Measurements from ENCODE around the gene FCER1G.
"Not testable (repeated sequence)": the region's sequence is repeated elsewhere in the genome, so short reads cannot be mapped to it uniquely, and the experiment has no call there.

Gene FCER1G

DNA sequence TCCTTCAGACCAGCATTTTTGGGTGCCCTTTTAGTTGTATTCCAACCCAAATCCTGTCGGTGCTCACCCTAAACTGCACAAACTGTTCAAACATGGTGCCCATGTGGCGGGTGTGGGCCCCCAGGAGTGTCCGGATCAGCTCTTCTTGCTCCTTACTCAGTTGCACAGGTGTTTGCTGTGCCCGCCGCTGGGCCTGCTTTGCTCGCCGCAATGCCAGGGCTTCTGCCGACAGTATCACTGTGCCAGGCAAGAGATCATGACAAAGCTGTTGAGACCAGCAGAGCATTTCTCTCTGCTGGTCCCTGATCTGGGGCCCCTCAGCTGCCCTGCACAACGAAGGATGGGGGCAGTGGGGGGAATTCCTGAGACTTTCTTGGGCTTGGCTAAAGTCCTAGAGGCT is 18.0 kb downstream of the FCER1G start:
- DNase-seq (ENCODE audit: low read depth) = no peak

DNA sequence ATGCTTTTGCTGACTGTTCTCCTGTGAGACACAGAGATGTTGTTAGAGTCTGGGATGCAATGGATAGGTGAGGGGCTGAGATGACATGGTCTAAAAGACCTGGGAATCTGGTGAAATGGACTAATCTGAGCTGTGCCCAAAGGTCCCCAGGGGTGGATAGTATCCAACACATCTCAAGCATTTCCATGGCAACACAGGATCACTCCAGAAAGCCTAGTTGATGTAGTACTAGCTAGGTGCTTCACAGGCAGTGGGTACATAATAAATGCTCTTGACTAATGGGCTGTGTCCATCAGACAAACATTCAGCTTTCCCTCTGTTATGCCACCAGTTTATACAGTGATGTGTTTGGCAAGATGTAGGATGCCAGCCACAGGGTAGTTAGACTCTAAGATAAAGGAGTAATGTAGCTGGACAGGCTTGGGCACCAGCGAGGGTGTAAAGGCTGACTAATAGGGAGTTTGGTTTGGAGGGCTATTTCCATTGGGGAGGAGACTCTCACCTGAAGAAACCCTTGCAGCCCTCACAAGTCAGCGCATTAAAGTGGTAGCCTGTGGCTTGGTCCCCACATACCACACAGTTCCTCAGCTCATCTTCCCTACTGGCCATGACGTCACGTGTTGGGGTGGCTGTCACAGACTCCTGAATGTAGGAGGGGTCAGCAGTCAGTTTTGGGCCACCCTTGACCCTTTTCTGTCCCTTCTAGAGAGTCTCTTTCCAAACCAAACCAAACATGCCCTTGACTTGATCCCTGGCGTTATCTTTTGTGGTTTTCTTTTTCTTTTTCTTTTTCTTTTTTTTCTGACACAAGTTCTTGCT is 21.1 kb downstream of the FCER1G start:
- DNase-seq (ENCODE audit: low read depth) = no peak

DNA sequence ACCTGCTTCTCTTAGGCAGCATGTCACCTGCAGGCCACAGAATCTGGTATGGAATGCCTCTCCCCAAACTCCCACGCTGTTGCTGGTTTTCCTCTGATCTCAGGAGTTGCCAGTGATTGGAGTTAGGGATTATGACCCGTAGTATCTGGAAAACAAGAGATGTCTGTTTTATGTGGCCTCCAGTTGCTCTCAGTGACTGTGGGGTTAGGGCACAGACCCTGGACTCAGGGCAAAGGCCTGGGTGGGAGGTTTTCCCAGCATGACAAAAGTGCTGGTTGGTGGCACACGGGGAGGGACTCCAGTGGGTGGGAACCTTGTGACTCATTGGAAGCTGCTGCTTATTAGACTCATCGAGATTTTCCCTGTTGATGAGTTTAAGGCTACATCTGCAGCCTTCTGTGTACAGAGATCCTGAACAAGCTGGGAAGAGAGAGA is 23.0 kb downstream of the FCER1G start, which contains the start of gene NR1I3:
Gene NR1I3 (minus strand): TSS at position 165 of the 435 bp plus-strand sequence. CDS start 1,638 bp downstream, outside the sequence.
- no peak for DNase-seq (ENCODE audit: low read depth)

DNA sequence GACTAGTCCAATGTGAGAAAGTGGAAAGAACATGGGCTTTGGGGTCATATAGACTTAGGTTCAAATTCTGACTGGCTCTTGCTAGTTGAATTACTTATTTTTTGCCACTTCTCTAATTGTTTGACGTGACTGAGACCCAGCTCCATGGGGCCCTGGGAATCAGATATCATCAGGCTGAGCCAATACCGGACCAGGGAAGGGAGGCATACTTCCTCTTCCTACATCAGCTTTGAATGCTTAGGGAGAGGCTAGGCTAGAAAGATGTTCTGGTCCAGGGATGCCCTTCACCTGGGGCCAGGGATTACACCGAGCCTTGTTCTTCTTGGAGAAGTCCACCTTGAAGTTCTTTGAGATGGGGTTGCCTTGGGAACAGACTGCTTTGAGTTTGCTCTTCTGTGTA is 26.6 kb downstream of the FCER1G start:
- no peak for DNase-seq (ENCODE audit: low read depth)

DNA sequence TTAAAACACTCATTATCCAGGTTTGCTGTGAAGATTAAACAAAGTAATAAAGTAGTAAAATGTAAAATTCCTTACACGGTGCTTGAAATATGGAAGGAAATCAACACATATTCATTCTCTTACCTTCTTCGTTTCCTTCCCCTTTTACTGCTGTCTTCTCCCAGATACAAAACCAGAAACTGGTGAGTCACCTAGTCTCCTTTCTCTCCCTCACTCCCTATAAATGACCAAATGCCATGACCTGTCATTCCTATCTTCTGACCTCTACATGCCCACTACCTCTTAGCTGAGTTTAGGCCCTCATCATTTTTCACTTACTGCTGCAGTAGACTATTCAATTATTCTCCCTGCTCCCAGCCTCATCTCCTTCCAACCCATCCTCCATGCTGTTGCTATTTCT is 27.2 kb downstream of the FCER1G start:
- no peak for DNase-seq (ENCODE audit: low read depth)

DNA sequence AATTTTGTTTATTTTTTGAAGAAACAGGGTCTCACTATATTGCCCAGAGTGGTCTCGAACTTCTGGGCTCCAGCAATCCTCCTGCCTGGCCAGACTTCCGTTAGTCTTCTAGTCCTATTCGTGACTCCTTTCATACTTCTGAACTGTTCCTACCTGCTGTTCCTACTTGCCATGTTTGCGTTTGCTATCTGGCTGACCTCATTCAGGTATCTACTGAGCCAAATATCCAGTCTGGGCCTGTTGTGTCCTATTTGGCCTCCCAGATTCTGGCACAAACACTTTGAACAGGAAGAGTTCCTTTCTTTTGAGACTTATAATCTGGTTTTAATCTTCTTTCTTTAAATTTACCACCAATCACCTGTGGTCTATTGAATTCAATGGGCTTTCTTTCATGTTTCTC is 29.8 kb downstream of the FCER1G start:
- DNase-seq (ENCODE audit: low read depth) = no peak

DNA sequence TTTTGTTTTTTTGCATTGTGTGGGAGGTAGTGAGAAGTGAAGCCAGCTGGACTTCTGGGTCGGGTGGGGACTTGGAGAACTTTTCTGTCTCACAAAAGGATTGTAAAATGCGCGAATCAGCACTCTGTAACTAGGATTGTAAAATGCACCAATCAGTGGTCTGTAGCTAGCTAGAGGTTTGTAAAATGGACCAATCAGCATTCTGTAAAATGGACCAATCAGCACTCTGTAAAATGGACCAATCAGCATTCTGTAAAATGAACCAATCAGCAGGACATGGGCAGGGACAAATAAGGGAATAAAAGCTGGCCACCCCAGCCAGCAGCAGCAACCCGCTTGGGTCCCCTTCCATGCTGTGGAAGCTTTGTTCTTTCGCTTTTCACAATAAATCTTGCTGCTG is 35.0 kb downstream of the FCER1G start:
- not testable (repeated sequence) for DNase-seq (ENCODE audit: low read depth)

DNA sequence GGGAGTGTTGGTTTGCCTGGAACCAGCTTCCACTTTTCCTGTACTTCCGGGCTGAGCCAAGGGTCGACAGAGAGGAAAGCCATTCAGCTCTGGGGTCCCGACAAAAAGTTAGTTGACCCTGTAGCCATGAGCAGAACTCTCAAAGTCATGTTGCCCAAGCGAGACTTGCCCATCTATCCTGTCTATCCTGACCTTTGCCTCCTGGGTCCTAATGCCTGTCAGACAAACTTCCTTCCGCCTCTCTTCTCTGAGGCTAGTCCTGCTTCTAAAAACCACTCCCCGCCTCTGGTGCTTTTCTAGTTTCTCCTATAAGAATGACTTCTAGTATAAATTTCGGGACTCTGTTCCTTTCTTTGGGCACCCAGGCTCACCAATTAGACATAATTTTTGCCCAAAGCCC is 35.7 kb downstream of the FCER1G start:
- DNase-seq (ENCODE audit: low read depth) = no peak

DNA sequence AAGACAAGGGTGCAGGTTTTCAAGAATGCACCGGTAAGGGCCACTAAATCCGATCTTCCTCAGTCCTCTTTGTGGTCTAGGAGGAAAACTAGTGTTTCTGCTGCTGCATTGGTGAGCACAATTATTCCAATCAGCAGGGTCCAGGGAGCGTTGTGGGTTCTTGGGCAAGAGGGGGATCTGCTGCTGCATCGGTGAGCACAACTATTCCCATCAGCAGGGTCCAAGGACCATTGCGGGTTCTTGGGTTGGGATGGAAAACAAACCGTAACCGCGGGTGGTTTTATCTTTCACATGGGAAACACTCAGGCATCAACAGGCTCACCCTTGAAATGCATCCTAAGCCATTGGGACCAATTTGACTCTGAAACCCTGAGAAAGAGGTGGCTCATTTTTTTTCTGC is 36.5 kb downstream of the FCER1G start:
- DNase-seq (ENCODE audit: low read depth) = no peak

DNA sequence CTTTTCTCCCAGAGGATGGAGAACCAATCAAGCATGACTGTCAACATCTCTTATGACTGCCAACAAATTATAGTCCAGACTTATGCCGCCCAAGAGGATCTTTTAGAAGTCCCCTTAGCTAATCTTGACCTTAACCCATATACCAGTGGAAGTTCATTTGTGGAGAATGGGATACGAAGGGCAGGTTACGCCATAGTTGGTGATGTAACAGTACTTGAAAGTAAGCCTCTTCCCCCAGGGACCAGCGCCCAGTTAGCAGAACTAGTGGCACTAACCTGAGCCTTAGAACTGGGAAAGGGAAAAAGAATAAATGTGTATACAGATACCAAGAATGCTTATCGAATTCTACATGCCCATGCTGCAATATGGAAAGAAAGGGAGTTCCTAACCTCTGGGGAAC is 40.2 kb downstream of the FCER1G start:
- DNase-seq (ENCODE audit: low read depth) = not testable (repeated sequence)

DNA sequence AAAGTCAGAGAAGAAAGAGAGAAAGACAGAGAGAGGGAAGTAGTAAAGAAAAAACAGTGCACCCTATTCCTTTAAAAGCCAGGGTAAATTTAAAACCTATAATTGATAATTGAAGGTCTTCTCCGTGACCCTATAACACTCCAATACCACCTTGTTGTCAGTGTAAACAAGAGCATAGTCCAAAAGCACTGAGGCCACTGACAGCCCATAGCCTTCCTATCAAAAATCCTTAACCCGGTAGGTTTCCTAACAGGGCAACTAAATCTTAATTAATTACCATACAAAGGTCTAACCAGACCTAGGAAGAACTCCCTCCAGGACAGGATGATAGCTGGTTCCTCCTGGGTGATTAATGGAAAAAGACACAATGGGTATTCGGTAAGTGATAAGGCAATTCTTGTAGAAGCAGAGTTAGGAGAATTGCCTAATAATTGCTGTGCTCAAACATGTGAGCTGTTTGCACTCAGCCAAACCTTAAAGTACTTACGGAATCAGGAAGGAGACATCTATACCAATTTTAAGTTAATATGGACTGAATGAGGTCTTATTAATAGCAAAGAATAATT is 40.9 kb downstream of the FCER1G start:
- not testable (repeated sequence) for DNase-seq (ENCODE audit: low read depth)

DNA sequence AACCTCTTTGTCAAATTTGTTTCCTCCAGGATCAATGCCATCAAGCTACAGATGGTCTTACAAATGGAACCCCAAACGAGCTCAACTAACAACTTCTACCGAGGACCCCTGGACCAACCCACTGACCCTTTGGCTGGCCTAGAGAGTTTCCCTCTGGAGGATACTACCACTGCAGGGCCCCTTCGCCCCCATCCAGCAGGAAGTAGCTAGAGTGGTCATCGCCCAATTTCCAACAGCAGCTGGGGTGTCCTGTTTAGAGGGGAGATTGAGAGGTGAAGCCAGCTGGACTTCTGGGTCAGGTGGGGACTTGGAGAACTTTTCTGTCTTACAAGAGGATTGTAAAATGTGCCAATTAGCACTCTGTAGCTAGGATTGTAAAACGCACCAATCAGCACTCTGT is 42.0 kb downstream of the FCER1G start:
- DNase-seq (ENCODE audit: low read depth) = not testable (repeated sequence)

DNA sequence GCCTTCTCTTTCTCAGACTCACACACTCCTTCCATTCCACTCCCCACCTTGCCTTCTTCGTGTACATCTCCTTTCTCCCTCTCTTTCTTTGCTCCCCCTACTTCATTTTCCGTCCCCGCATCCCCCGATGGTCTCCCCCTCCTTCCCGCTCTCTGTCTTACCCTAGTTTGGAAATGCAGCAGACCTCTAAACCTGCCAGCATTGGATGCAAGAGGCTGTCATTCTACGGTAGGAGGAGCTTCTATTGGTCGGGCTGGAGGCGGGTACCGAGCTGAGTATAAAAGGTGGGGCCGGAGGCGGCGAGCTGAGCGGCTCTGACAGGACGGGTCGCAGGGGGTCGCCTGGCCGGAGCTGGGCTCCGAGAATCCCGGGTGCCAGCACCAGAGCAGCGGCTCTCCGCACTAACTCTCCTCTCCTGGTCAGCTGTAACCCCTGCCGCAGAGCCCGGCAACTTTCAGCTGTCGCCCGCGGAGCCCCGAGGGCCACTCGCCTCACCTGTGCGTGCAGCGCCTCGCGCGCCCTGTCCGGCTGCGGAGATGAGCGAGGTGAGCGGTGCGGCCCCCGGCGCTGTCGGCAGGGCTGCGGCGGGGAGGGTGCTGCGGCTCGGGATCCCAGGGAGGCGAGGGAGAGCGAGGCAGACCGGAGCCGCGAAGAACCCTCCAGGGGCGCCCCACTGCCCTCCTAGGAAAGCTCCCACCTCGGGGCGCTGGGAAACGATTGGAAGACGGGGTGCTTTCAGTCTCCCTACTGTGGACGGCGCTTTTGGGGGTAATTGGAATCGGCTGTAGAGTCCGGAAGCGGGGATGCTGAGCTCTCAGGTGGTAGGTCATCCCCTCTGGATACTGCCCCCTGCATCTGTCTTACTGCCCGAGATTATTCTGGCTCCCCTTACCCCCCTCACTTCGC is 43.6 kb downstream of the FCER1G start, which contains the start of gene PCP4L1:
Gene PCP4L1 (plus strand): TSS at position 307 of the 906 bp plus-strand sequence. CDS start 230 bp downstream, at position 537.
- DNase-seq (ENCODE audit: low read depth) = no peak

DNA sequence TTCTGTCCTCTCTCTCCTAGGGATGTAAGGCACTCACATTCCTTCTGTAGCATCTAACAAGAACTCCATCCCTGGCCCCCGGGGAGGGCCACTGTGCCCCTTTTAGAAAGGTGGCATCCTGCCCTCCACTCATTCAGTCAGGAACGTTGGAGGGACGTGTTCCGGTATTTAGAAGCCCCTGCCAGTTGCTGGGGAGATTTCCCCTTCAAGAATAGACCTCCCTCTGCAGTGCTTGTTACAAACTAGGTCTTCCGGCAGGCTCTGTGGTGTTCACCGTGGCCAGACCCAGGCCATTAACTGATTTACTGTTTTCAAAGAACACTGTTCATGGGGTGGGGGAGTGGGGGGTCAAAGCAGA is 44.2 kb downstream of the FCER1G start:
- DNase-seq (ENCODE audit: low read depth) = no peak

DNA sequence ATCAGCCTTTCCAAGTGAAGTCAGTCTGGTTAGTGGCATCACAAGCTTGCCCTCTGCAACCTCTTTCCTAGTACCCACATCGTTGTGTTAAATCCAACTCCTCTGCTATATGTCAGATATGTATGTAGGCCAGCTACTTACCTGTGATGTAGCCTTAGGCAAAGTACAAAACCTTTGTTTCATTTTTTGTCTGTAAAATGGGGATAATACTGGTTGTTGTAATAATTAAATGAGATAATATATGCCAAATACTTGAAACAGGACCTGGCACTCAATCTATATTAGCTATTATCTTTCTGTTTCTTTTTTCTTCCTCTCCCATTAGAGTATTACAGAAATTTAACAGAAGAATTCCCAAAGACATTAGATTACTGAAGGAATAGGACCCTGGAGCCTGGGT is 44.7 kb downstream of the FCER1G start:
- no peak for DNase-seq (ENCODE audit: low read depth)

DNA sequence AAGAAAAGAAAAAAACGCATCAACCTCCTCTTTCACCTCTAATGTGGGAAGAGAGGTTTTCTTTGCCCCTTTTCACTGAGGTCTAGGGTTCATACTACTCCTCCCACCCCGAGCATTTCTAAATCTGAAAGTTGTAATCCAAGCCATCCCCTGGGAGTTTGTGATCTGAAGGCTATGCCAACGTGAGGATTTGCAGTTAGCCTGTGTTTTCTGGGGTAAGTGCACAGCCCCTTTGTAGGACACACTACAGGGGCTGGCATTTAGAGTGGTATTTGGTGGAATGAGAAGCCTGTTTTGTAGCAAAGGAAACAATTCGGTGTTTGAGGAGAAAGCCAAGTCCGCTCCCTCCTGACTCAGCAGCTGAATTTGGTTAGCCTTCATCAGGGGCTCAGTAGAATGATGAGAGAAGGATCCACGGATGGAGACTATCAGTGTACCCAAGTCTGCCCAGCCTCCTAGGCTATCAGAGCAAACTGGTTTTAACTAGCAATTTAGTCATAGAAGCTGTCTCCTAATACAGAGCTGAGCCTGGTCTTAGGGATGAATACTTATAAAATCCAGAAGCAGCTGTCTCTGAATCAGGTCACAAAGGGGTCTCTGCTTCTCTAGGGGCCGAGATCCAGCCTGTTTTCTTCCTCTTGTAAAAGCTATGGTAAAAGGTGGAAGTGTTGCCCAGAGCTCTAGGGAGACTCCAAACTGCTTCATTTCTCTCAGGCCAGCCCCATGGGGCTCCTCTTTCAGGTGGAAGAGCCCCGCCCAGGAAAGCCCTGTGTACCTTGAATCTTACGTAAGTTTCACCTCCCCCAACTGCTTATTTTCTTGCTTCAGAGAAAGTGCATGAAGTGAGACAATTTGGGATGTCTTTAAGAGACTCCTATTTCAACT is 45.5 kb downstream of the FCER1G start:
- no peak for DNase-seq (ENCODE audit: low read depth)

DNA sequence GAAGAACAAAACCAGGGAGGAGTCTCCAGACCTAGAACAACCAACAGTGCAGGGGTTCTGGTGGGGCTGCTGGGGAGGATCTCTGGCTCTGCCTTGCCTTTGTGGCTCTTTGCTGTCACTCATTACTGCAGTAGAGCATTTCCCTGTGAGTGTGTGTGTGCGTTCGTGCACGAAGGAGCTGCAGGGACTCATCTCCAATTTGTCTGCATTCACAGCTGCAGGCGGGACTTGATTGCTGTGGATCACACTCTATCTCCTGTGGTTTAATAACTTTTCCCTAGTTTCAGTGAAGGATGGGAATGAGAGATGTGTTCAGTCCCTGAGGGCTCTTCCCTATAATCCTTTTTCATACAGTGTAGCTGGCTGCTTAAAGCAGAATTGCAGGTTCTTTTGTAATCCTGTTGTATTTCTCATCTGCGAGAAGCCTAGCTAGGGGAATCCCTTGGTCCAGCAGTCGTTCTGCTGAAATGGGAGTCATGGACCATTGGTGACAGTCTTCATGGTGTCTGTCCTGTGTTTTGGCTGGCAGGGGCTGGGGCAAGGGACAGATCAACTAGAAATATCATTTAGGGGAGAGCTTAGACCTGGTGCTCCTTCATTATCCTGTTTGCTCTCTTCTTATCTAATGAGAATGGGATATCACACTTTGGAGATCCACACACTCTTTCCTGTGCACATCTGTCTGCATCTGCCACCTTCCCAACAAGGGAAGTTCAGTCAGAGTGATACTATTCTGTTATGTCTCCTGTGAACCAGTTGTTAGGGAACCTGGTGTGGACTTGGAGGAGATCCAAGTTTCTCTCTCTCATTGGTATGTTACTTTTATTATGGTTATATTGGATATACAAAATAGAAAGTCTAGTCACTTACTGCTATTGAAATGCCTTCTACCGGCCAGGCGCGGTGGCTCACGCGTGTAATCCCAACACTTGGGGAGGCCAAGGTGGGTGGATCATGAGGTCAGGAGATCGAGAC is 46.5 kb downstream of the FCER1G start:
- DNase-seq (ENCODE audit: low read depth) = no peak

DNA sequence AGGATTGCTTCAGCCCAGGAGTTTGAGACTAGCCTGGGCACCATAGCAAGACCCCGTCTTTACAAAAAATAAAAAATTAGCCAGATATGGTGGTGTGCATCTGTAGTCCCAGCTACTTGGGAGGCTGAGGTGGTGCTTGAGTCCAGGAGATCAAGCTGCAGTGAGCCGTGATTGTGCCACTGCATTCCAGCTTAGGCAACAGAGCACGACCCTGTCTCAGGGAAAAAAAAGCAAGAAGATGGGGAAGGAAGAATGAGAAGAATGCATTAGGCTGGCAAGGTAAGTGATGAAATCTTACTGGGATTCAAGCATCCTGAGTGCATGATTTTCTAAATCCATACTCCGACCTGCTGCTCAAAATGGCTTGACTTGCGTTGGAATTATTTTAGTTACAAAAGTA is 50.2 kb downstream of the FCER1G start:
- DNase-seq (ENCODE audit: low read depth) = no peak

DNA sequence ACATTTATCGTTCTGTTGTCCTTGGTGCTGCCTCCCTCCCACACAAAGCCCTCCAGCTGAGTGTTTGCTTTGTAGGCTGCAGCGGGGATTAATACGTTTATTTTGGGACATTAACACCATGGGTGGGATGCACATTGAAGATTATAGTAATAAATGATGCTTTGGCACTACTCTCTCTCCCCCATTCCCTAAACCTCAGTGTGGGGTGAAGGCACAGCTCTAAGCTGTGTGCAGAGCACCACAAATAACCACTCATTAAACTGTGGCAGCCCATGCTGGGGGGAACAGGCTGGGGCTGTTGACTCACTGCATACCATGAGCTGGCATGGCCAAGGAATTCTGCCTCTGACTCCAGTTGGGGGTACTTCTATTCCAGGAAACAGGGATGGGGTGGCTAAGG is 51.1 kb downstream of the FCER1G start:
- DNase-seq (ENCODE audit: low read depth) = no peak

DNA sequence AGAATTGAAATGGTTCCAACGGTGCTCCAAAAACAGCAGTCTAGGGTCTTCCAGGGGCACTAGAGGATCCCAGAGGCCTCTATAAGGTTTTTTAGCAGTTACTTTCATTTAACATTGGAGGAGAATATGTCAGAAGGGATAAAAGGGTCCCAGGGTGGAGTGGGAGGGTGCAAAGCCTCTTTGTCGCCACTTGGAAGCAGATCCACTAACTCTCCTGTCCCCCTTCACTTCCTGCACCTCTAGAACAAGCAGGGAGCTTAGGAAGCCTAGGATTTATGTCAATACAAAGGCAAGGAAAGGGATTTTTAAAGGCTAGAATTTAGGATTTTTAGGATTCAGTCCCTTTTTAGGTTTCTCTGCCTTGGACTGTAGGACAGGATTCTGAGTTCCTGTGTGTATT is 51.7 kb downstream of the FCER1G start:
- no peak for DNase-seq (ENCODE audit: low read depth)
